ENCODE data around the gene ACSF3. TPM values are rescaled to one million over a fixed set of nuclear protein-coding genes. Genes with fewer than 3 reads are reported as not detected.

Gene ACSF3
- total RNA-seq, 1 experiment from 2014 or later = 30.8 TPM

DNA sequence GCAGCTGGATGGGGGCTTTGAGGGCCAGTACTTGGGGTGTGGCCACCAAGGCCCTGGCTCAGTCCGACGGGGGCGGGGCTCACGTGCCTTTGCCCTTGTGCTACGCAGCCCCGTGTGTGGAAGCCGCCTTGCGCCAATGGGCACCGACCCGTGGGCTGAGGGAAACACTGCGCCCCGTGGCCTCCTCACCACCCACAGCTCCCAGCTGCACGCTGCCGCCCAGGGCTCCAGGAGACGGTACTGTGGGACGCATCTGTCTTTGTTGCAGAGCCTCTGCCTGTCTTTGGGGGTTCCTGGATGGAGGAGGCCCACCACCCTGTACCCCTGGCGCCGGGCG lies 85.5 kb downstream of the ACSF3 start:
- BruUV-seq (replicated peaks) = no TSS peak
- Histone ChIP-seq H3K9me3 (ENCODE audit: control insufficient read depth, insufficient read depth, low read depth, low read length) (no peaks in the 10 kb centered on the region), H3K36me3 (ENCODE audit: control insufficient read depth, insufficient read depth, low read length) (no peaks in the 10 kb centered on the region), H3K27ac (ENCODE audit: low read length) (no peak overlapping the region), H3K27me3 (ENCODE audit: control insufficient read depth, insufficient read depth, low read length) (no peaks in the 10 kb centered on the region), H3K4me1 (ENCODE audit: control insufficient read depth, insufficient read depth, low read length) (no peaks in the 10 kb centered on the region; the same call in 1 of the 2 replicates), H3K4me3 (ENCODE audit: low read depth in 2 of 2, low read length in 2 of 2) (no peak overlapping the region)
- intact Hi-C loops (cut with micrococcal nuclease; ENCODE audit: unreplicated experiment) (no loop called here), in situ Hi-C loops (cut with HindIII; ENCODE audit: low pct_unique_long_range_greater_than_20kb, low sequenced_read_pairs) (no loop called here)
- DNase-seq (ENCODE audit: low read depth, low spot score) (no peak), ATAC-seq (no peak)
- CTCF ChIA-PET = no interaction called here
- POLR2A ChIA-PET = no interaction called here
- TF ChIP-seq, protein P1, sequence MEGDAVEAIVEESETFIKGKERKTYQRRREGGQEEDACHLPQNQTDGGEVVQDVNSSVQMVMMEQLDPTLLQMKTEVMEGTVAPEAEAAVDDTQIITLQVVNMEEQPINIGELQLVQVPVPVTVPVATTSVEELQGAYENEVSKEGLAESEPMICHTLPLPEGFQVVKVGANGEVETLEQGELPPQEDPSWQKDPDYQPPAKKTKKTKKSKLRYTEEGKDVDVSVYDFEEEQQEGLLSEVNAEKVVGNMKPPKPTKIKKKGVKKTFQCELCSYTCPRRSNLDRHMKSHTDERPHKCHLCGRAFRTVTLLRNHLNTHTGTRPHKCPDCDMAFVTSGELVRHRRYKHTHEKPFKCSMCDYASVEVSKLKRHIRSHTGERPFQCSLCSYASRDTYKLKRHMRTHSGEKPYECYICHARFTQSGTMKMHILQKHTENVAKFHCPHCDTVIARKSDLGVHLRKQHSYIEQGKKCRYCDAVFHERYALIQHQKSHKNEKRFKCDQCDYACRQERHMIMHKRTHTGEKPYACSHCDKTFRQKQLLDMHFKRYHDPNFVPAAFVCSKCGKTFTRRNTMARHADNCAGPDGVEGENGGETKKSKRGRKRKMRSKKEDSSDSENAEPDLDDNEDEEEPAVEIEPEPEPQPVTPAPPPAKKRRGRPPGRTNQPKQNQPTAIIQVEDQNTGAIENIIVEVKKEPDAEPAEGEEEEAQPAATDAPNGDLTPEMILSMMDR (IDR thresholded peaks at IDR 0.05) = no peak
- TF ChIP-seq POLR2AphosphoS5 (IDR thresholded peaks at IDR 0.05; ENCODE audit: low read depth, low read length) = no peak

DNA sequence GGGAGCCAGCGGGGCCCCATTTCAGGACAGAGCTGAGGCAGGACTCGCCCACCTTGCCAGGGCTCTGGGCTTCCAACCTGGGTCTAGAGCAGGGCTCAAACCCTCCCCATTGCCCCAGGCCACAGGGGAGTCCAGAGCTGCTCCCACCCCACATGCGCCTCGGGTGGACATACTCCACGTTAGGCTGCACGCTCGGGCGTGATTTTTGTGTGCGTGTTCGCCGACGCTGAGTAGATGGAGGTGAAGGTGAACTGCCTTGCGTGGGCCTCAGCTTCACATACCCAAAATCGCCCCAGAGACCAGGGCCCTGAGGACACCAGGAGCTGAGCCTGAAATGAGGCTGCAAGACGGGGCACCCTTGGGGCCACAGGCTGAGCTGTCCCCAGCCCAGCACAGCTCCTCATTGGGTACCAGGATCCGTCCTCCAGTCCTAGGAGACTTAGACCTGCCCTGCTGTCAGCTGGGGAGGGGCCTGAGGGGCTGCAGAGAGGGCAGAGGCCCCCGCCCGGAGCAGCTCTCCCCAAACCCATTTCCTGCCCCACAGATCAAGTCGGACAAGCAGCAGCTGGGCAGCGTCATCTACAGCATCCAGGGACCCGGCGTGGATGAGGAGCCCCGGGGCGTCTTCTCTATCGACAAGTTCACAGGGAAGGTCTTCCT lies 86.1 kb downstream of the ACSF3 start:
- no peaks in the 10 kb centered on the region; the same call in 1 of the 2 replicates for H3K4me1 ChIP-seq (ENCODE audit: control insufficient read depth, insufficient read depth, low read length)
- H3K9me3 ChIP-seq (ENCODE audit: control insufficient read depth, insufficient read depth, low read depth, low read length) = no peaks in the 10 kb centered on the region
- DNase-seq (ENCODE audit: low read depth, low spot score) = no peak
- ATAC-seq = no peak
- H3K27me3 ChIP-seq (ENCODE audit: control insufficient read depth, insufficient read depth, low read length) = no peaks in the 10 kb centered on the region
- intact Hi-C loops (cut with micrococcal nuclease; ENCODE audit: unreplicated experiment) = no loop called here
- H3K4me3 ChIP-seq (ENCODE audit: low read depth in 2 of 2, low read length in 2 of 2) = no peak overlapping the region
- no TSS peak for BruUV-seq (replicated peaks)
- POLR2A ChIA-PET = no interaction called here
- in situ Hi-C loops (cut with HindIII; ENCODE audit: low pct_unique_long_range_greater_than_20kb, low sequenced_read_pairs) = no loop called here
- CTCF ChIA-PET = interaction anchor here (0.7 kb wide), 1 partner anchor 12 kb away, joined by 3 read pairs; no protein-coding TSS in a partner anchor
- H3K36me3 ChIP-seq (ENCODE audit: control insufficient read depth, insufficient read depth, low read length) = no peaks in the 10 kb centered on the region
- TF ChIP-seq, protein P1 (IDR thresholded peaks at IDR 0.05) = no peak
- TF ChIP-seq, protein P2, sequence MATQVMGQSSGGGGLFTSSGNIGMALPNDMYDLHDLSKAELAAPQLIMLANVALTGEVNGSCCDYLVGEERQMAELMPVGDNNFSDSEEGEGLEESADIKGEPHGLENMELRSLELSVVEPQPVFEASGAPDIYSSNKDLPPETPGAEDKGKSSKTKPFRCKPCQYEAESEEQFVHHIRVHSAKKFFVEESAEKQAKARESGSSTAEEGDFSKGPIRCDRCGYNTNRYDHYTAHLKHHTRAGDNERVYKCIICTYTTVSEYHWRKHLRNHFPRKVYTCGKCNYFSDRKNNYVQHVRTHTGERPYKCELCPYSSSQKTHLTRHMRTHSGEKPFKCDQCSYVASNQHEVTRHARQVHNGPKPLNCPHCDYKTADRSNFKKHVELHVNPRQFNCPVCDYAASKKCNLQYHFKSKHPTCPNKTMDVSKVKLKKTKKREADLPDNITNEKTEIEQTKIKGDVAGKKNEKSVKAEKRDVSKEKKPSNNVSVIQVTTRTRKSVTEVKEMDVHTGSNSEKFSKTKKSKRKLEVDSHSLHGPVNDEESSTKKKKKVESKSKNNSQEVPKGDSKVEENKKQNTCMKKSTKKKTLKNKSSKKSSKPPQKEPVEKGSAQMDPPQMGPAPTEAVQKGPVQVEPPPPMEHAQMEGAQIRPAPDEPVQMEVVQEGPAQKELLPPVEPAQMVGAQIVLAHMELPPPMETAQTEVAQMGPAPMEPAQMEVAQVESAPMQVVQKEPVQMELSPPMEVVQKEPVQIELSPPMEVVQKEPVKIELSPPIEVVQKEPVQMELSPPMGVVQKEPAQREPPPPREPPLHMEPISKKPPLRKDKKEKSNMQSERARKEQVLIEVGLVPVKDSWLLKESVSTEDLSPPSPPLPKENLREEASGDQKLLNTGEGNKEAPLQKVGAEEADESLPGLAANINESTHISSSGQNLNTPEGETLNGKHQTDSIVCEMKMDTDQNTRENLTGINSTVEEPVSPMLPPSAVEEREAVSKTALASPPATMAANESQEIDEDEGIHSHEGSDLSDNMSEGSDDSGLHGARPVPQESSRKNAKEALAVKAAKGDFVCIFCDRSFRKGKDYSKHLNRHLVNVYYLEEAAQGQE (IDR thresholded peaks at IDR 0.05; ENCODE audit: insufficient read depth in 1 of 2, low read depth in 2 of 2, low read length in 1 of 2) = no peak
- TF ChIP-seq SIN3A (IDR thresholded peaks at IDR 0.05; ENCODE audit: borderline replicate concordance, insufficient read depth, low read depth, low read length) (no peak), POLR2AphosphoS5 (IDR thresholded peaks at IDR 0.05; ENCODE audit: low read depth, low read length) (no peak), TCF7L2 (IDR thresholded peaks at IDR 0.05; ENCODE audit: low read depth, low read length) (no peak)
- no peak overlapping the region for H3K27ac ChIP-seq (ENCODE audit: low read length)

All from Panc1 (cell line).